HG02870 (cell line): ENCODE data around the gene MT2A.
"Not testable (repeated sequence)": the region's sequence is repeated elsewhere in the genome, so short reads cannot be mapped to it uniquely, and the experiment has no call there.

Source experiments
- ATAC-seq: cut with Tn5 transposase; IDR thresholded peaks from one replicate; pipeline ENCODE4 v1.9.1; 2021; ENCODE audit warnings: mild to moderate bottlenecking, moderate library complexity; ENCODE audit not compliant: unreplicated experiment

MT2A gene

GRCh38 chr16:56618138-56618537 is 9.8 kb downstream of the MT2A start:
- no peak for ATAC-seq

GRCh38 chr16:56620339-56620897 is 12.0 kb downstream of the MT2A start:
- no peak for ATAC-seq

- ATAC-seq: not testable (repeated sequence)
Observed at GRCh38 chr16:56621665-56622445, 13.5 kb downstream of the MT2A start.

GRCh38 chr16:56623184-56623583 is 14.8 kb downstream of the MT2A start:
- not testable (repeated sequence) for ATAC-seq

GRCh38 chr16:56623637-56624036 is 15.3 kb downstream of the MT2A start:
- ATAC-seq: no peak

GRCh38 chr16:56625140-56625942 is 17.0 kb downstream of the MT2A start, which contains the start of gene MT1E:
TSS of gene MT1E (plus strand) at chr16:56625781. CDS start at chr16:56625852, 71 bp downstream.
- ATAC-seq: no peak

GRCh38 chr16:56625943-56626654 is 17.7 kb downstream of the MT2A start:
- no peak for ATAC-seq

- ATAC-seq: no peak
Observed at GRCh38 chr16:56626685-56627084, 18.3 kb downstream of the MT2A start.

GRCh38 chr16:56628486-56629350 is 20.3 kb downstream of the MT2A start:
- no peak for ATAC-seq

- no peak for ATAC-seq
Observed at GRCh38 chr16:56629531-56629930, 21.1 kb downstream of the MT2A start.

- ATAC-seq: peak; percentile 79
Observed at GRCh38 chr16:56630134-56630533, 21.8 kb downstream of the MT2A start.

GRCh38 chr16:56631197-56631596 is 22.8 kb downstream of the MT2A start:
- no peak for ATAC-seq

- ATAC-seq: no peak
Observed at GRCh38 chr16:56631832-56632155, 23.4 kb downstream of the MT2A start.

- no peak for ATAC-seq
Observed at GRCh38 chr16:56632156-56632847, 23.9 kb downstream of the MT2A start, which contains the start of gene MT1M. TSS of gene MT1M (plus strand) at chr16:56632659. CDS start at chr16:56632732, 73 bp downstream.

GRCh38 chr16:56632848-56633365 is 24.5 kb downstream of the MT2A start:
- no peak for ATAC-seq

- no peak for ATAC-seq
Observed at GRCh38 chr16:56633535-56633934, 25.2 kb downstream of the MT2A start.

GRCh38 chr16:56634715-56635440 is 26.5 kb downstream of the MT2A start:
- ATAC-seq: no peak

- no peak for ATAC-seq
Observed at GRCh38 chr16:56635441-56635967, 27.1 kb downstream of the MT2A start.
